Heart left ventricle (tissue), 16 donors: ENCODE data around the gene CC2D1B. TPM values are rescaled to one million over a fixed set of nuclear protein-coding genes. Genes with fewer than 3 reads are reported as not detected.
"Not testable (repeated sequence)": the region's sequence is repeated elsewhere in the genome, so short reads cannot be mapped to it uniquely, and the experiment has no call there.

Experiments
- ATAC-seq, 4 donors: fragments of 200-7000 bp; cut with Tn5 transposase; one replicate each; pipeline ENCODE4 v1.9.1; 2020 to 2022; ENCODE audit warnings: moderate library complexity in 4 of 4, mild to moderate bottlenecking in 3 of 4, moderate number of reproducible peaks in 1 of 4
- DNase-seq, 5 donors: peaks; one replicate each; pipeline ENCODE4 v3.0.0-alpha.2; 2020
- H3K27ac ChIP-seq, 12 donors: fragments of 200-600 bp; sonication (generic) in 4 of 12; one replicate each; pipeline versions ENCODE4 v1.5.0 to v1.8.0; 2016 to 2022; ENCODE audit warnings: mild to moderate bottlenecking in 2 of 12
- H3K27me3 ChIP-seq, 9 donors: fragments of 200-600 bp; sonication (generic) in 2 of 9; one replicate each; pipeline versions ENCODE4 v1.5.1 to v1.8.0; 2016 to 2022; ENCODE audit warnings: mild to moderate bottlenecking in 3 of 9
- H3K36me3 ChIP-seq, 9 donors: fragments of 200-600 bp; sonication (generic) in 2 of 9; one replicate each; pipeline versions ENCODE4 v1.5.0 to v1.8.0; 2018 to 2022; ENCODE audit warnings: mild to moderate bottlenecking in 2 of 9
- H3K4me1 ChIP-seq, 12 donors: fragments of 200-600 bp; sonication (generic) in 4 of 12; one replicate each; pipeline versions ENCODE4 v1.5.0 to v1.8.0; 2016 to 2022; ENCODE audit warnings: mild to moderate bottlenecking in 3 of 12
- H3K4me3 ChIP-seq, 12 donors: fragments of 200-600 bp; sonication (generic) in 4 of 12; one replicate each; pipeline versions ENCODE4 v1.5.0 to v1.8.0; 2017 to 2022; ENCODE audit warnings: mild to moderate bottlenecking in 9 of 12, moderate library complexity in 4 of 12
- H3K9me3 ChIP-seq, 12 donors: fragments of 200-600 bp; sonication (generic) in 4 of 12; one replicate each; pipeline versions ENCODE4 v1.5.0 to v1.8.0; 2016 to 2022; ENCODE audit warnings: mild to moderate bottlenecking in 1 of 12
- CTCF ChIP-seq, 12 donors: fragments of 200-600 bp; sonication (generic) in 4 of 12; IDR thresholded peaks; one replicate each; pipeline versions ENCODE4 v1.5.0 to v1.8.0; 2018 to 2022; ENCODE audit warnings: antibody characterized with exemption in 12 of 12, mild to moderate bottlenecking in 5 of 12
- POLR2A ChIP-seq, 2 donors: fragments of 450-650 bp; IDR thresholded peaks; one replicate each; pipeline ENCODE4 v1.6.1; 2017; ENCODE audit warnings: antibody characterized with exemption in 2 of 2, mild to moderate bottlenecking in 2 of 2, moderate library complexity in 2 of 2
- WGBS, 4 donors: extraction: QIAGEN DNeasy Blood & Tissue Kit in 2 of 4; methylation state at CpG; one replicate each; pipeline versions ENCODE4 v1.1.5 to v1.1.7; 2013 to 2018; 5-methylcytosine and 5-hydroxymethylcytosine counted together
- intact Hi-C, 10 donors: fragments of 100-400 bp; cut with DNase I; formaldehyde crosslinking; loops; one replicate each; pipeline versions ENCODE4 v1.11.1 to v1.14.2; 2022
- polyA plus RNA-seq, 2 donors: library from polyadenylated mRNA; stranded (reverse); fragments of 200-250 nt; gene quantifications; one replicate each; pipeline ENCODE4 v1.2.3, GENCODE V29; 2013
- total RNA-seq, 9 donors: library from RNA; depleted of rRNA in 2 of 9; stranded (reverse); fragments of >200 nt in 2 of 9; fragmentation: NEBNext Ultra II Directional in 3 of 9; extraction: Animal tissue kit (Norgen Biotek cat#: 25700) in 3 of 9; gene quantifications; one replicate each; pipeline versions ENCODE4 v1.1.0 to v1.2.4, GENCODE V29; 2016 to 2023
- donor health status: ischemic (EF 13 %, LVEDD 7.1; RV severe dilation, severe dysfunction).
- donor health status: healthy with polysubstance abuse.
- donor health status: DM: no; HTN: yes; CAD: no.
- donor health status: DM: no; HTN: no; CAD: no.
- donor health status: ischemic (EF 25% LVEDD 6.9; RV normal size, moderate dysfunction).
- donor health status: ischemic (EF 25% LVEDD 5.7; RV mildly dilated, moderate dysfunction).
- donor health status: healthy.
- donor health status: DM: yes; HTN: yes; CAD: no.
- donor health status: ischemic (EF 35%, LVEDD 5.7; RV mildly dilated, moderate dysfunction).
- donor health status: nonischemic (EF 11% LVEDD 7.7; RV severe dilation, severe dysfunction).
- donor health status: DM: yes; HTN: yes; CAD: no.
- donor health status: PGD.
- donor health status: ischemic (EF 29% LVEDD 5.4; RV normal size, mild dysfunction).
- donor health status: nonischemic (EF 23%, LVEDD 6.1; RV moderate dilation, normal function).

The CC2D1B gene
- total and polyA plus RNA-seq, 11 donors: 12.3 to 25.9 (median 16.7) TPM

- Histone ChIP-seq H3K4me1 (no peaks in the 10 kb centered on the region), H3K9me3 (no peaks in the 10 kb centered on the region), H3K27ac (no peak overlapping the region), H3K27me3 (no peaks in the 10 kb centered on the region), H3K36me3 (peaks cover 0 to 36% (median 0%) of the 10 kb centered on the region in 9 donors), H3K4me3 (no peak overlapping the region)
- TF ChIP-seq CTCF (IDR thresholded peaks at IDR 0.05) (no peak), POLR2A (IDR thresholded peaks at IDR 0.05) (no peak)
- intact Hi-C loops: no loop called here
- 87 to 90% (median 88%) methylated on average over 5 of the region's 5 CpGs for WGBS, 4 donors
- no peak for ATAC-seq
- DNase-seq: no peak
Measured at GRCh38 chr1:52386458-52386857, 20.5 kb upstream of the CC2D1B start.

GRCh38 chr1:52385376-52385775 lies 19.4 kb upstream of the CC2D1B start:
- Histone ChIP-seq H3K9me3 (no peaks in the 10 kb centered on the region), H3K4me1 (no peaks in the 10 kb centered on the region), H3K27me3 (no peaks in the 10 kb centered on the region), H3K36me3 (peaks cover 0 to 42% (median 0%) of the 10 kb centered on the region in 9 donors), H3K27ac (no peak overlapping the region), H3K4me3 (no peak overlapping the region)
- no peak for ATAC-seq
- intact Hi-C loops: no loop called here
- no peak for TF ChIP-seq POLR2A (IDR thresholded peaks at IDR 0.05)
- no peak for TF ChIP-seq CTCF (IDR thresholded peaks at IDR 0.05)
- WGBS, 4 donors: 87 to 97% (median 93%) methylated on average over 3 of the region's 3 CpGs
- DNase-seq: no peak

- WGBS, 4 donors: 52 to 62% (median 53%) methylated on average over 1 of the region's 1 CpG
- DNase-seq, H3K36me3 ChIP-seq, ATAC-seq, H3K27ac ChIP-seq, H3K9me3 ChIP-seq, H3K27me3 ChIP-seq, H3K4me3 ChIP-seq: not testable (repeated sequence)
- intact Hi-C loops: loop anchor here in 4 of 10 donors (5.0 to 10.0 kb wide), 4 partner anchors 32 to 327 kb away; partner anchors contain the start of genes ORC1 (in 3 of the 4), PRPF38A (in 3 of the 4), COA7 (in 1 of the 4) and ZFYVE9 (in 1 of the 4)
- peaks cover 0 to 20% (median 6%) of the 10 kb centered on the region in 12 donors for H3K4me1 ChIP-seq
Measured at GRCh38 chr1:52369851-52370250, 3.8 kb upstream of the CC2D1B start.

GRCh38 chr1:52368383-52369172 lies 2.6 kb upstream of the CC2D1B start:
- peak overlapping the region in 4 of 12 donors; percentile 14 to 56 (median 40) for H3K27ac ChIP-seq
- peak overlapping the region; percentile 0 to 60 (median 48) for H3K4me3 ChIP-seq
- no peaks in the 10 kb centered on the region for H3K9me3 ChIP-seq
- WGBS, 4 donors: 8 to 10% (median 9%) methylated on average over 40 to 51 of the region's 51 CpGs
- peak; percentile 39 to 75 (median 50) for DNase-seq
- intact Hi-C loops: loop anchor here in 4 of 10 donors (5.0 to 10.0 kb wide), 4 partner anchors 34 to 329 kb away; partner anchors contain the start of genes ORC1 (in 3 of the 4), PRPF38A (in 3 of the 4), COA7 (in 1 of the 4) and ZFYVE9 (in 1 of the 4)
- peak in 4 of 12 donors; percentile 4 to 26 (median 14) for TF ChIP-seq CTCF (IDR thresholded peaks at IDR 0.05)
- no peak for TF ChIP-seq POLR2A (IDR thresholded peaks at IDR 0.05)
- H3K27me3 ChIP-seq: no peaks in the 10 kb centered on the region
- peaks cover 0 to 29% (median 11%) of the 10 kb centered on the region in 12 donors for H3K4me1 ChIP-seq
- peaks cover 0 to 8% (median 0%) of the 10 kb centered on the region in 9 donors for H3K36me3 ChIP-seq
- ATAC-seq: no peak
